ENCODE data around the gene CLIP1. TPM values are rescaled to one million over a fixed set of nuclear protein-coding genes. Genes with fewer than 3 reads are reported as not detected.

The CLIP1 gene
- total and polyA plus RNA-seq, 9 donors, result 16.2 to 71.5 (median 37.8) TPM

- intact Hi-C loops (cut with DNase I), result no loop called here
Observed at GRCh38 chr12:122406701-122407164, 15.7 kb downstream of the CLIP1 start.

GRCh38 chr12:122403831-122404230 is 18.6 kb downstream of the CLIP1 start:
- H3K4me1 ChIP-seq (ENCODE audit: insufficient read depth), result peaks cover 1% of the 10 kb centered on the region

More at GRCh38 chr12:122406701-122407164, 15.7 kb downstream of the CLIP1 start:
- Histone ChIP-seq H3K27ac (no peak overlapping the region), H3K4me1 (ENCODE audit: insufficient read depth) (no peaks in the 10 kb centered on the region), H3K27me3 (no peaks in the 10 kb centered on the region), H3K9me3 (no peaks in the 10 kb centered on the region), H3K4me3 (no peak overlapping the region), H3K36me3 (no peaks in the 10 kb centered on the region)
- no peak for TF ChIP-seq POLR2A (IDR thresholded peaks at IDR 0.05)
- TF ChIP-seq EP300 (IDR thresholded peaks at IDR 0.05), result no peak
- no peak for TF ChIP-seq CTCF (IDR thresholded peaks at IDR 0.05)
- no peak for DNase-seq
- 19 to 28% (median 23%) methylated on average over 3 of the region's 3 CpGs for WGBS, 3 donors

GRCh38 chr12:122403115-122403770 is 19.2 kb downstream of the CLIP1 start:
- H3K4me1 ChIP-seq (ENCODE audit: insufficient read depth), result peaks cover 1% of the 10 kb centered on the region
- 75 to 83% (median 81%) methylated on average over 6 of the region's 6 CpGs for WGBS, 3 donors

More at GRCh38 chr12:122403831-122404230, 18.6 kb downstream of the CLIP1 start:
- no peaks in the 10 kb centered on the region for H3K27me3 ChIP-seq
- 95 to 97% (median 97%) methylated on average over 12 of the region's 12 CpGs for WGBS, 3 donors
- intact Hi-C loops (cut with DNase I), result loop anchor here in 1 of 4 donors (5.0 kb wide), 1 partner anchor 68 kb away; no protein-coding TSS in a partner anchor
- no peak for TF ChIP-seq CTCF (IDR thresholded peaks at IDR 0.05)
- H3K4me3 ChIP-seq, result no peak overlapping the region
- H3K9me3 ChIP-seq, result no peaks in the 10 kb centered on the region
- H3K36me3 ChIP-seq, result no peaks in the 10 kb centered on the region
- DNase-seq, result no peak
- H3K27ac ChIP-seq, result no peak overlapping the region

GRCh38 chr12:122402264-122402663 is 20.2 kb downstream of the CLIP1 start:
- no peaks in the 10 kb centered on the region for H3K27me3 ChIP-seq
- H3K4me1 ChIP-seq (ENCODE audit: insufficient read depth), result peaks cover 1% of the 10 kb centered on the region
- H3K4me3 ChIP-seq, result no peak overlapping the region
- no peak overlapping the region for H3K27ac ChIP-seq
- intact Hi-C loops (cut with DNase I), result loop anchor here in 1 of 4 donors (5.0 kb wide), 1 partner anchor 70 kb away; no protein-coding TSS in a partner anchor
- TF ChIP-seq EP300 (IDR thresholded peaks at IDR 0.05) (no peak), POLR2A (IDR thresholded peaks at IDR 0.05) (no peak), CTCF (IDR thresholded peaks at IDR 0.05) (no peak)
- no peak for DNase-seq
- WGBS, 3 donors, result 95 to 97% (median 97%) methylated on average over 4 of the region's 4 CpGs
- H3K36me3 ChIP-seq, result no peaks in the 10 kb centered on the region
- no peaks in the 10 kb centered on the region for H3K9me3 ChIP-seq

More at GRCh38 chr12:122403115-122403770, 19.2 kb downstream of the CLIP1 start:
- H3K4me3 ChIP-seq, result no peak overlapping the region
- H3K9me3 ChIP-seq, result no peaks in the 10 kb centered on the region
- no peaks in the 10 kb centered on the region for H3K27me3 ChIP-seq
- no peak for TF ChIP-seq POLR2A (IDR thresholded peaks at IDR 0.05)
- no peak for TF ChIP-seq CTCF (IDR thresholded peaks at IDR 0.05)
- TF ChIP-seq EP300 (IDR thresholded peaks at IDR 0.05), result no peak
- intact Hi-C loops (cut with DNase I), result loop anchor here in 1 of 4 donors (5.0 kb wide), 1 partner anchor 69 kb away; no protein-coding TSS in a partner anchor
- H3K36me3 ChIP-seq, result no peaks in the 10 kb centered on the region
- H3K27ac ChIP-seq, result no peak overlapping the region
- DNase-seq, result no peak

All from ovary (tissue), 9 donors.